GM12878 (cell line): ENCODE results near the gene ADAMTS17. TPM values are rescaled to one million over a fixed set of nuclear protein-coding genes. Genes with fewer than 3 reads are reported as not detected.

Experiments
- ATAC-seq: fragments of 200-7000 bp; cut with Tn5 transposase; 3 replicates; pipeline ENCODE4 v1.9.1; 2020; ENCODE audit warnings: mild to moderate bottlenecking, moderate library complexity
- BruUV-seq: library from RNA; stranded (reverse); fragments of 400-500 nt; replicated peaks from 2 replicates; lab custom pipeline; 2021; lab: Mats Ljungman, UMichigan
- CTCF ChIA-PET: fragments of 300-600 bp; sonication (Branson Sonifier 250); formaldehyde crosslinking; extraction: SDS; loops from one replicate; lab custom pipeline; 2021; ENCODE audit warnings: inconsistent platforms; lab: Yijun Ruan, JAX
- POLR2A ChIA-PET: fragments of 350-600 bp; formaldehyde crosslinking; extraction: SDS; loops from one replicate; lab custom pipeline; 2021; ENCODE audit warnings: inconsistent platforms; lab: Charles Lee
- RAD21 ChIA-PET: fragments of 300-600 bp; sonication (Branson Sonifier 250); formaldehyde crosslinking; loops from one replicate; lab custom pipeline; 2023; ENCODE audit warnings: antibody characterized with exemption; ENCODE audit not compliant: unreplicated experiment; lab: Charles Lee
- SMC1A ChIA-PET: fragments of 300-600 bp; sonication (Branson Sonifier 250); formaldehyde crosslinking; loops from one replicate; lab custom pipeline; 2023; ENCODE audit not compliant: unreplicated experiment, uncharacterized antibody; lab: Charles Lee
- DNase-seq: peaks from one replicate; pipeline ENCODE4 v3.0.0-alpha.2; 2011; ENCODE audit warnings: low read depth, low spot score
- FAIRE-seq: peaks from 3 replicates; lab custom pipeline; 2011; peaks lifted over from hg19 to GRCh38; lab: Jason Lieb, UNC
- H2AFZ ChIP-seq: 2 replicates; pipeline ENCODE4 v1.6.0; 2011; ENCODE audit warnings: low read depth, low read length, control low read depth; ENCODE audit not compliant: control insufficient read depth
- H3K27ac ChIP-seq: 2 replicates; pipeline ENCODE4 v1.5.1; 2011; ENCODE audit warnings: control low read depth; ENCODE audit not compliant: control insufficient read depth, insufficient read depth
- H3K27me3 ChIP-seq, 2 experiments: replicated peaks in 1 of 2; 2 replicates each; pipeline versions ENCODE4 v1.6.0 to v1.6.1; 2011; ENCODE audit warnings: low read length in 1 of 2; ENCODE audit not compliant: control insufficient read depth in 2 of 2, insufficient read depth in 2 of 2
- H3K36me3 ChIP-seq, 2 experiments: 2 replicates each; pipeline ENCODE4 v1.5.1; 2011; ENCODE audit warnings: low read length in 1 of 2; ENCODE audit not compliant: control insufficient read depth in 2 of 2, insufficient read depth in 2 of 2
- H3K4me1 ChIP-seq: 2 replicates; pipeline ENCODE4 v1.6.1; 2011; ENCODE audit warnings: mild to moderate bottlenecking, low read length, moderate library complexity, mixed read lengths; ENCODE audit not compliant: control insufficient read depth, insufficient read depth
- H3K4me2 ChIP-seq: 2 replicates; pipeline ENCODE4 v1.6.0; 2011; ENCODE audit warnings: control low read depth; ENCODE audit not compliant: control insufficient read depth, insufficient read depth
- H3K4me3 ChIP-seq: fragments of 200-600 bp; sonication (generic); 2 replicates; pipeline ENCODE4 v1.5.1; 2016
- H3K79me2 ChIP-seq: 2 replicates; pipeline ENCODE4 v1.6.0; 2011; ENCODE audit warnings: low read length; ENCODE audit not compliant: control insufficient read depth, insufficient read depth
- H3K9ac ChIP-seq: 2 replicates; pipeline ENCODE4 v1.8.0; 2011; ENCODE audit warnings: low read length, control low read depth, mixed read lengths; ENCODE audit not compliant: control insufficient read depth, insufficient read depth
- H3K9me3 ChIP-seq: replicated peaks from 3 replicates; pipeline ENCODE4 v1.5.1; 2011; ENCODE audit warnings: mild to moderate bottlenecking, low read length; ENCODE audit not compliant: control insufficient read depth, insufficient read depth
- H4K20me1 ChIP-seq: 2 replicates; pipeline ENCODE4 v1.6.0; 2011; ENCODE audit not compliant: control insufficient read depth, insufficient read depth
- ATF7 ChIP-seq: fragments of 450-650 bp; IDR thresholded peaks from 2 replicates; pipeline ENCODE4 v1.6.1; 2016; ENCODE audit warnings: low read depth, mild to moderate bottlenecking
- BACH1 ChIP-seq: fragments of 450-650 bp; IDR thresholded peaks from 2 replicates; pipeline ENCODE4 v1.6.1; 2017; ENCODE audit warnings: mild to moderate bottlenecking, borderline replicate concordance
- BRCA1 ChIP-seq: IDR thresholded peaks from 2 replicates; pipeline ENCODE4 v1.6.1; 2011; ENCODE audit warnings: low read depth, low read length, improper control_type of control experiment
- CEBPB ChIP-seq, 2 experiments: fragments of 150-350 bp in 1 of 2; IDR thresholded peaks; 2 replicates each; pipeline ENCODE4 v1.6.1; 2012 to 2014; ENCODE audit warnings: low read depth in 2 of 2, low read length in 2 of 2, borderline replicate concordance in 1 of 2, inconsistent platforms in 1 of 2
- CHD2 ChIP-seq: IDR thresholded peaks from 2 replicates; pipeline ENCODE4 v1.6.1; 2011; ENCODE audit warnings: low read depth, low read length, improper control_type of control experiment, borderline replicate concordance
- E2F4 ChIP-seq: IDR thresholded peaks from 2 replicates; pipeline ENCODE4 v1.6.1; 2012; ENCODE audit warnings: low read depth, low read length, improper control_type of control experiment
- FOS ChIP-seq: IDR thresholded peaks from 3 replicates; pipeline ENCODE4 v1.6.1; 2011; ENCODE audit warnings: borderline replicate concordance; ENCODE audit not compliant: insufficient read length; ENCODE audit errors: extremely low read depth
- HDGF ChIP-seq: fragments of 450-650 bp; IDR thresholded peaks from 2 replicates; pipeline ENCODE4 v1.6.1; 2016; ENCODE audit warnings: antibody characterized with exemption
- KDM1A ChIP-seq: fragments of 200-600 bp; sonication (generic); IDR thresholded peaks from 2 replicates; pipeline ENCODE4 v1.6.1; 2016; ENCODE audit warnings: borderline replicate concordance
- KLF5 ChIP-seq: fragments of 450-650 bp; IDR thresholded peaks from 2 replicates; pipeline ENCODE4 v1.6.1; 2014; ENCODE audit warnings: mild to moderate bottlenecking; ENCODE audit not compliant: partially characterized antibody
- MTA2 ChIP-seq: fragments of 450-650 bp; IDR thresholded peaks from 2 replicates; pipeline ENCODE4 v1.6.1; 2016; ENCODE audit warnings: low read depth, mild to moderate bottlenecking, moderate library complexity
- MYC ChIP-seq: IDR thresholded peaks from 2 replicates; pipeline ENCODE4 v1.6.1; 2011; ENCODE audit warnings: mild to moderate bottlenecking, low read length, moderate library complexity, inconsistent platforms; ENCODE audit not compliant: insufficient read depth, insufficient replicate concordance, insufficient read length, severe bottlenecking
- RELB ChIP-seq: fragments of 450-650 bp; IDR thresholded peaks from 2 replicates; pipeline ENCODE4 v1.6.1; 2017; ENCODE audit warnings: low read depth, mild to moderate bottlenecking, moderate library complexity
- SIN3A ChIP-seq: IDR thresholded peaks from 2 replicates; pipeline ENCODE4 v1.6.1; 2012; ENCODE audit warnings: low read depth, low read length, improper control_type of control experiment
- ZNF274 ChIP-seq: IDR thresholded peaks from one replicate; pipeline ENCODE4 v1.8.0; 2011; ENCODE audit not compliant: insufficient read length, insufficient read depth
- WGBS: methylation state at CpG from one replicate; pipeline ENCODE4 v1.1.6; 2016; ENCODE audit warnings: low lambda C conversion rate; ENCODE audit not compliant: insufficient replicate concordance, insufficient coverage; ENCODE audit errors: missing lambda C conversion rate; 5-methylcytosine and 5-hydroxymethylcytosine counted together
- in situ Hi-C: fragments of 300-500 bp; cut with MboI; formaldehyde crosslinking; loops from 9 replicates; pipeline ENCODE4 v1.14.3; 2018; ENCODE audit warnings: mixed read lengths
- intact Hi-C: fragments of 100-400 bp; cut with micrococcal nuclease; formaldehyde crosslinking; loops from one replicate; pipeline ENCODE4 v1.14.2; 2022; ENCODE audit not compliant: unreplicated experiment
- polyA plus RNA-seq, 11 experiments: library from polyadenylated mRNA; depleted of rRNA in 4 of 11; unstranded in 6 of 11; stranded (reverse) in 5 of 11; fragments of >200 nt; fragmentation: Nextera tagmentation in 4 of 11; fragmentation: Illumina TruSeq in 1 of 11; extraction: Ambion mirVana in 4 of 11; extraction: Trizol in 1 of 11; gene quantifications; 1 replicate in 1 of 11; 2 replicates in 10 of 11; pipeline versions ENCODE4 v1.2.1 to v1.2.3, GENCODE V29; 2011 to 2016; ENCODE audit warnings: inconsistent platforms in 2 of 11, missing spikeins in 2 of 11, low read depth in 1 of 11
- total RNA-seq, 4 experiments: library from RNA; depleted of rRNA in 3 of 4; stranded (reverse); fragments of >200 nt in 3 of 4; fragmentation: Illumina TruSeq in 1 of 4; extraction: Trizol in 1 of 4; gene quantifications; 2 replicates each; pipeline versions ENCODE4 v1.2.1 to v1.2.3, GENCODE V29; 2013 to 2021
- TF ChIP-seq, protein P1 (sequence below), 3 experiments: IDR thresholded peaks in 2 of 3; conservative IDR thresholded peaks in 1 of 3; 2 replicates each; pipeline ENCODE4 v1.5.1; 2011; ENCODE audit warnings: low read depth in 3 of 3, low read length in 3 of 3, mild to moderate bottlenecking in 3 of 3, control low read depth in 2 of 3, moderate library complexity in 2 of 3, inconsistent platforms in 1 of 3, mixed read lengths in 1 of 3; ENCODE audit not compliant: control insufficient read depth in 2 of 3, insufficient read depth in 1 of 3; ENCODE audit errors: extremely low read depth in 1 of 3

ADAMTS17 gene
- total and polyA plus RNA-seq, 10 of the 15 experiments (the other 5 are each of a cell fraction or from before 2014, with no cell fraction given) = 0.04 to 0.50 (median 0.10) TPM; not detected in 4

DNA sequence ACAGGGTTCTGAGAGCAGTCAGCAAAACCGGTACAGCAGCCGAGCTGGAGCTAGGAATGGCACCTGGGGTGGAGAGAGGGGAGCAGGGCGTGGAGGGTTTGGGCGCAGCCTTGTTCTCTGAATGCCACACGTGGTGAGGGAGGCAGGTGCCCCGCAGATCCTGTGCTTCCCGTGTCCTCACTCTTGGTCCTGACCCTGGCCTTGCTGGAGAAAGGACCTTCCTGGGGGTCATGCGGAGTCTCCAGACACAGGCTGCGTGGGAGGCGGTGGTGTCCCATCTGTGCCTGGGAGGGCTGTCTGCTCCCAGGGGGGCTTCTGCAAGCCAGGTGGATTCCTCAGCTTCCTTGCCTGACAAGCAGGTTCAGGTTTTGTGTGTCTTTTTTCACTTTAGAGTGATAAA lies 363.8 kb downstream of the ADAMTS17 start:
- intact Hi-C loops (no loop called here), in situ Hi-C loops (no loop called here)
- no peaks in the 10 kb centered on the region for H4K20me1 ChIP-seq
- H3K27ac ChIP-seq = no peak overlapping the region
- SMC1A ChIA-PET = no interaction called here
- TF ChIP-seq BACH1 (no peak), FOS (no peak), CEBPB (IDR thresholded peaks at IDR 0.05; ENCODE audit: borderline replicate concordance in 1 of 2, low read depth in 2 of 2, low read length in 2 of 2) (no peak), ATF7 (no peak), BRCA1 (no peak), MTA2 (no peak), E2F4 (no peak), CHD2 (no peak), KDM1A (no peak), KLF5 (no peak), SIN3A (no peak), ZNF274 (no peak), HDGF (no peak), RELB (no peak), MYC (no peak)
- TF ChIP-seq, protein P1, sequence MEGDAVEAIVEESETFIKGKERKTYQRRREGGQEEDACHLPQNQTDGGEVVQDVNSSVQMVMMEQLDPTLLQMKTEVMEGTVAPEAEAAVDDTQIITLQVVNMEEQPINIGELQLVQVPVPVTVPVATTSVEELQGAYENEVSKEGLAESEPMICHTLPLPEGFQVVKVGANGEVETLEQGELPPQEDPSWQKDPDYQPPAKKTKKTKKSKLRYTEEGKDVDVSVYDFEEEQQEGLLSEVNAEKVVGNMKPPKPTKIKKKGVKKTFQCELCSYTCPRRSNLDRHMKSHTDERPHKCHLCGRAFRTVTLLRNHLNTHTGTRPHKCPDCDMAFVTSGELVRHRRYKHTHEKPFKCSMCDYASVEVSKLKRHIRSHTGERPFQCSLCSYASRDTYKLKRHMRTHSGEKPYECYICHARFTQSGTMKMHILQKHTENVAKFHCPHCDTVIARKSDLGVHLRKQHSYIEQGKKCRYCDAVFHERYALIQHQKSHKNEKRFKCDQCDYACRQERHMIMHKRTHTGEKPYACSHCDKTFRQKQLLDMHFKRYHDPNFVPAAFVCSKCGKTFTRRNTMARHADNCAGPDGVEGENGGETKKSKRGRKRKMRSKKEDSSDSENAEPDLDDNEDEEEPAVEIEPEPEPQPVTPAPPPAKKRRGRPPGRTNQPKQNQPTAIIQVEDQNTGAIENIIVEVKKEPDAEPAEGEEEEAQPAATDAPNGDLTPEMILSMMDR (IDR thresholded peaks at IDR 0.05 in 2 of 3, conservative IDR thresholded peaks at IDR 0.05 in 1 of 3; ENCODE audit: control insufficient read depth in 2 of 3, extremely low read depth in 1 of 3, insufficient read depth in 1 of 3, low read depth in 3 of 3, low read length in 3 of 3) = no peak
- no peak overlapping the region for H3K4me3 ChIP-seq
- RAD21 ChIA-PET = no interaction called here
- WGBS = 25% methylated on average over 10 of the region's 10 CpGs
- no peaks in the 10 kb centered on the region for H3K9me3 ChIP-seq
- H3K79me2 ChIP-seq = no peaks in the 10 kb centered on the region
- CTCF ChIA-PET = no interaction called here
- H3K4me2 ChIP-seq = no peak overlapping the region
- no TSS peak for BruUV-seq
- DNase-seq = no peak
- POLR2A ChIA-PET = no interaction called here
- no peaks in the 10 kb centered on the region for H3K36me3 ChIP-seq
- H3K9ac ChIP-seq = no peak overlapping the region
- no peak for FAIRE-seq
- H2AFZ ChIP-seq = no peak overlapping the region
- H3K27me3 ChIP-seq = no peaks in the 10 kb centered on the region; a peak in 3 of 4 replicates
- no peaks in the 10 kb centered on the region for H3K4me1 ChIP-seq
- ATAC-seq = no peak
